K562 (cell line): ENCODE measurements around the gene NF1. TPM values are rescaled to one million over a fixed set of nuclear protein-coding genes. Genes with fewer than 3 reads are reported as not detected.
"Not testable (repeated sequence)": the region's sequence is repeated elsewhere in the genome, so short reads cannot be mapped to it uniquely, and the experiment has no call there.

Source experiments
- ATAC-seq: fragments of 200-7000 bp; cut with Tn5 transposase; 3 replicates; pipeline ENCODE4 v1.9.1; 2020; ENCODE audit warnings: moderate library complexity
- BruUV-seq: library from RNA; stranded (reverse); fragments of 400-500 nt; replicated peaks from 2 replicates; lab custom pipeline; 2021; lab: Mats Ljungman, UMichigan
- CTCF ChIA-PET: fragments of 300-600 bp; formaldehyde crosslinking; extraction: SDS; loops from one replicate; lab custom pipeline; 2021; ENCODE audit warnings: low intra/inter-chr PET ratio; lab: Yijun Ruan, JAX
- POLR2A ChIA-PET: fragments of 300-600, 350-650 bp; sonication (Branson Sonifier 250); formaldehyde crosslinking; extraction: SDS; loops from one replicate; lab custom pipeline; 2021; ENCODE audit warnings: antibody characterized with exemption, inconsistent platforms; lab: Yijun Ruan, JAX
- DNase-seq, 4 experiments: peaks; one replicate each; pipeline versions ENCODE4 v3.0.0 to v3.0.0-alpha.2; 2011 to 2018; ENCODE audit warnings: low spot score in 3 of 4, mixed read lengths in 3 of 4; ENCODE audit errors: extremely low read depth in 1 of 4
- FAIRE-seq: peaks from 2 replicates; lab custom pipeline; 2011; peaks lifted over from hg19 to GRCh38; lab: Jason Lieb, UNC
- H2AFZ ChIP-seq: 2 replicates; pipeline ENCODE4 v1.6.0; 2011; ENCODE audit warnings: low read depth, low read length, control low read depth, inconsistent platforms
- H3K27ac ChIP-seq: fragments of 200-600 bp; 3 replicates; pipeline ENCODE4 v1.8.0; 2011; ENCODE audit warnings: low read depth, mild to moderate bottlenecking, control low read depth, inconsistent platforms, low read length, moderate library complexity, mixed read lengths; ENCODE audit errors: extremely low read depth
- H3K27me3 ChIP-seq, 2 experiments: fragments of 300-600 bp in 1 of 2; 2 replicates in 1 of 2; 3 replicates in 1 of 2; pipeline versions ENCODE4 v1.6.0 to v1.8.0; 2011; ENCODE audit warnings: inconsistent platforms in 2 of 2, low read length in 2 of 2, mild to moderate bottlenecking in 1 of 2, mixed read lengths in 1 of 2, moderate library complexity in 1 of 2; ENCODE audit not compliant: control insufficient read depth in 2 of 2, insufficient read depth in 2 of 2
- H3K36me3 ChIP-seq: fragments of 300-600 bp; 3 replicates; pipeline ENCODE4 v1.8.0; 2011; ENCODE audit warnings: mild to moderate bottlenecking, low read length, inconsistent platforms; ENCODE audit not compliant: control insufficient read depth, insufficient read depth
- H3K4me1 ChIP-seq, 2 experiments: fragments of 200-600 bp in 1 of 2; replicated peaks in 1 of 2; 2 replicates in 1 of 2; 3 replicates in 1 of 2; pipeline versions ENCODE4 v1.5.1 to v1.8.0; 2011; ENCODE audit warnings: inconsistent platforms in 2 of 2, low read length in 2 of 2, mild to moderate bottlenecking in 1 of 2, mixed read lengths in 1 of 2, moderate library complexity in 1 of 2; ENCODE audit not compliant: control insufficient read depth in 2 of 2, insufficient read depth in 2 of 2
- H3K4me2 ChIP-seq: 2 replicates; pipeline ENCODE4 v1.6.1; 2011; ENCODE audit warnings: low read length, control low read depth, inconsistent platforms, mixed read lengths; ENCODE audit not compliant: insufficient read depth
- H3K4me3 ChIP-seq: fragments of 200-600 bp; sonication (generic), shearing (Covaris generic); 2 replicates; pipeline ENCODE4 v1.5.1; 2016; ENCODE audit warnings: control low read depth, inconsistent platforms
- H3K79me2 ChIP-seq: fragments of 200-600 bp; 3 replicates; pipeline ENCODE4 v1.8.0; 2011; ENCODE audit warnings: low read length, inconsistent platforms; ENCODE audit not compliant: control insufficient read depth, insufficient read depth
- H3K9ac ChIP-seq, 2 experiments: 2 replicates each; pipeline versions ENCODE4 v1.6.0 to v1.6.1; 2011; ENCODE audit warnings: low read depth in 2 of 2, low read length in 2 of 2, control low read depth in 1 of 2, inconsistent platforms in 1 of 2, mild to moderate bottlenecking in 1 of 2, mixed read lengths in 1 of 2; ENCODE audit not compliant: insufficient read depth in 1 of 2
- H3K9me1 ChIP-seq: one replicate; pipeline ENCODE4 v1.6.0; 2011; ENCODE audit warnings: inconsistent platforms, mild to moderate bottlenecking, low read length, moderate library complexity; ENCODE audit not compliant: control insufficient read depth, insufficient read depth
- H3K9me3 ChIP-seq: replicated peaks from 2 replicates; pipeline ENCODE4 v1.5.1; 2011; ENCODE audit warnings: low read depth, low read length, inconsistent platforms; ENCODE audit not compliant: control insufficient read depth, insufficient read depth
- H4K20me1 ChIP-seq: replicated peaks from 2 replicates; pipeline ENCODE4 v1.6.1; 2011; ENCODE audit warnings: low read length, inconsistent platforms, mixed read lengths; ENCODE audit not compliant: control insufficient read depth, insufficient read depth
- RAD21 ChIP-seq, 2 experiments: fragments of 250-450 bp in 1 of 2; fragments of 450-650 bp in 1 of 2; sonication (Bioruptor Pico) in 1 of 2; formaldehyde crosslinking in 1 of 2; IDR thresholded peaks in 1 of 2; conservative IDR thresholded peaks in 1 of 2; 2 replicates each; pipeline versions ENCODE4 v1.4.0 to v1.8.0; 2020 to 2022; ENCODE audit warnings: mild to moderate bottlenecking in 2 of 2, moderate library complexity in 1 of 2
- WGBS: fragments of 100-300 bp; shearing (Covaris generic); methylation state at CpG from one replicate; pipeline ENCODE4 v1.1.6; 2016; ENCODE audit warnings: low coverage, mixed read lengths; ENCODE audit not compliant: insufficient coverage; ENCODE audit errors: missing lambda C conversion rate; 5-methylcytosine and 5-hydroxymethylcytosine counted together
- in situ Hi-C: fragments of 300-500 bp; cut with MboI; formaldehyde crosslinking; loops from 4 replicates; pipeline ENCODE4 v1.15.0; 2018; ENCODE audit warnings: inconsistent platforms, mixed read lengths
- intact Hi-C: fragments of 100-400 bp; cut with micrococcal nuclease; formaldehyde crosslinking; loops from 2 replicates; pipeline ENCODE4 v1.14.2; 2022
- polyA plus RNA-seq, 8 experiments: library from polyadenylated mRNA; depleted of rRNA in 4 of 8; stranded (reverse) in 5 of 8; unstranded in 3 of 8; fragments of >200 nt; fragmentation: Nextera tagmentation in 2 of 8; fragmentation: Illumina TruSeq in 1 of 8; extraction: Ambion mirVana in 2 of 8; extraction: Trizol in 1 of 8; gene quantifications; 2 replicates each; pipeline versions ENCODE4 v1.2.1 to v1.2.3, GENCODE V29; 2011 to 2014; ENCODE audit warnings: inconsistent platforms in 1 of 8, missing spikeins in 1 of 8
- total RNA-seq, 7 experiments: library from RNA; depleted of rRNA in 6 of 7; stranded (reverse); fragments of >200 nt in 6 of 7; fragmentation: Illumina TruSeq in 2 of 7; extraction: Trizol in 2 of 7; gene quantifications; 2 replicates each; pipeline versions ENCODE4 v1.2.1 to v1.2.3, GENCODE V29; 2011 to 2021; ENCODE audit warnings: low replicate concordance in 1 of 7
- TF ChIP-seq, protein P1 (sequence below), 3 experiments: IDR thresholded peaks in 2 of 3; conservative IDR thresholded peaks in 1 of 3; 2 replicates each; pipeline ENCODE4 v1.5.1; 2011 to 2012; ENCODE audit warnings: low read length in 3 of 3, mild to moderate bottlenecking in 3 of 3, control low read depth in 2 of 3, improper control_type of control experiment in 1 of 3, inconsistent platforms in 1 of 3, low read depth in 1 of 3, mixed read lengths in 1 of 3, moderate library complexity in 1 of 3; ENCODE audit not compliant: insufficient read depth in 2 of 3

Gene NF1
- total and polyA plus RNA-seq, 9 of the 15 experiments (the other 6 are each of a cell fraction or from before 2014, with no cell fraction given), result 3.4 to 41.9 (median 24.3) TPM

DNA sequence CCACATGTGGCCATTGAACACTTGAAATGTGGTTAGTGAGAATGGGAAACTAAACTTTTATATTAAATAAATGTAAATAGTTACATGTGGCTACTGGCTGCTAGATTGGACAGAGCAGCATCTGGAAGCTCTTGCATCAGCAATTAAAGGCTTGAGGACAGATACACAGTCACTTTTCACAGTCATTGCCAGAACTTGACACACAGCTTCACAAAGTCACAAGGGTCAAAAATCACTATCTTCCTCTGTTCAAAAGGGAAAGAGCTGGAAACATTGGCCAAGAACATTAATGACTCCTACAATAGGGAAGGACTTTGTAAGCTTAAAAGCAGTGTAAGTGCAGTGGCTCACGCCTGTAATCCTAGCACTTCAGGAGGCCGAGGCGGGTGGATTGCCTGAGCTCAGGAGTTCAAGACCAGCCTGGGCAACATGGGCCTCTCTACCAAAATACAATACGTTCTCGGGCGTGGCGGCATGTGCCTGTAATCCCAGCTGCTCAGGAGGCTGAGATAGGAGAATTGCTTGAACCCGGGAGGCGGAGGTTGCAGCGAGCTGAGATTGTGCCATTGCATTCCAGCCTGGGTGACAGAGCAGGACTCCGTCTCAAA, 288.0 kb downstream of the NF1 start:
- POLR2A ChIA-PET, result interaction anchor here (0.6 to 1.8 kb wide), 2 partner anchors 27 to 251 kb away, joined by 3 to 4 read pairs; no protein-coding TSS in a partner anchor
- in situ Hi-C loops, result loop anchor here (10.0 kb wide), 1 partner anchor 368 kb away; no protein-coding TSS in a partner anchor

DNA sequence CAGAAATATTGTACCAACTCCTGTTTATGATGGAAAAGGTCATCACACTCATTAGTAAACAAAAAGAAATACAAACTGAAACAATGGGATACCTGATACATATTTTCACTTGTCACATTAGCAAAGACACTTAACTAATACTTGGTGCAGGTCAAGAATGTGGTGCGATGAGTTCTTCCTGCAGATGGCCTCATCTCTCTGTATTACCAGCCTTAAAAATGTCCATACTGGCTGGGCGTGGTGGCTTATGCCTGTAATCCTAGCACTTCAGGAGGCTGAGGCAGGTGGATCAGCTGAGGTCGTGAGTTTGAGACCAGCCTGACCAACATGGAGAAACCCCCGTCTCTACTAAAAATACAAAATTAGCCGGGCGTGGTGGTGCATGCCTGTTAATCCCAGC, 288.7 kb downstream of the NF1 start:
- H3K4me1 ChIP-seq, H3K79me2 ChIP-seq, H3K4me2 ChIP-seq, H3K36me3 ChIP-seq, intact Hi-C loops, H4K20me1 ChIP-seq, H3K27ac ChIP-seq, H3K9me3 ChIP-seq, H3K4me3 ChIP-seq, FAIRE-seq, H3K9me1 ChIP-seq, H3K27me3 ChIP-seq: not testable (repeated sequence)
- ATAC-seq, result peak; percentile 76
- in situ Hi-C loops, result loop anchor here (10.0 kb wide), 1 partner anchor 369 kb away; no protein-coding TSS in a partner anchor
- DNase-seq, result peak in 1 of 4 experiments; percentile 21
- 48% methylated on average over 5 of the region's 6 CpGs for WGBS
- TF ChIP-seq, protein P1, sequence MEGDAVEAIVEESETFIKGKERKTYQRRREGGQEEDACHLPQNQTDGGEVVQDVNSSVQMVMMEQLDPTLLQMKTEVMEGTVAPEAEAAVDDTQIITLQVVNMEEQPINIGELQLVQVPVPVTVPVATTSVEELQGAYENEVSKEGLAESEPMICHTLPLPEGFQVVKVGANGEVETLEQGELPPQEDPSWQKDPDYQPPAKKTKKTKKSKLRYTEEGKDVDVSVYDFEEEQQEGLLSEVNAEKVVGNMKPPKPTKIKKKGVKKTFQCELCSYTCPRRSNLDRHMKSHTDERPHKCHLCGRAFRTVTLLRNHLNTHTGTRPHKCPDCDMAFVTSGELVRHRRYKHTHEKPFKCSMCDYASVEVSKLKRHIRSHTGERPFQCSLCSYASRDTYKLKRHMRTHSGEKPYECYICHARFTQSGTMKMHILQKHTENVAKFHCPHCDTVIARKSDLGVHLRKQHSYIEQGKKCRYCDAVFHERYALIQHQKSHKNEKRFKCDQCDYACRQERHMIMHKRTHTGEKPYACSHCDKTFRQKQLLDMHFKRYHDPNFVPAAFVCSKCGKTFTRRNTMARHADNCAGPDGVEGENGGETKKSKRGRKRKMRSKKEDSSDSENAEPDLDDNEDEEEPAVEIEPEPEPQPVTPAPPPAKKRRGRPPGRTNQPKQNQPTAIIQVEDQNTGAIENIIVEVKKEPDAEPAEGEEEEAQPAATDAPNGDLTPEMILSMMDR (IDR thresholded peaks at IDR 0.05 in 2 of 3, conservative IDR thresholded peaks at IDR 0.05 in 1 of 3; ENCODE audit: insufficient read depth in 2 of 3, low read depth in 1 of 3, low read length in 3 of 3), result peak in 1 of 3 experiments; percentile 32; a peak in 1 of 6 replicates
- peak in 1 of 2 experiments; percentile 26; a peak in 1 of 4 replicates for TF ChIP-seq RAD21 (CRISPR knock-in tag; conservative IDR thresholded peaks at IDR 0.05 in 1 of 2, IDR thresholded peaks at IDR 0.05 in 1 of 2)
- TF ChIP-seq, all 486 proteins: peak for 2; not testable (repeated sequence) for 484
- BruUV-seq, H3K9ac ChIP-seq, H2AFZ ChIP-seq, CTCF ChIA-PET: not testable (repeated sequence)
- POLR2A ChIA-PET, result interaction anchor here (1.8 kb wide), 1 partner anchor 26 kb away, joined by 4 read pairs; no protein-coding TSS in a partner anchor

More for the DNA sequence above, 288.0 kb downstream of the NF1 start:
- H3K27ac ChIP-seq, H3K79me2 ChIP-seq, intact Hi-C loops, H3K9ac ChIP-seq, ATAC-seq, H3K4me1 ChIP-seq, H4K20me1 ChIP-seq, H2AFZ ChIP-seq, H3K4me3 ChIP-seq, FAIRE-seq, H3K4me2 ChIP-seq, H3K9me1 ChIP-seq, H3K9me3 ChIP-seq, H3K36me3 ChIP-seq, DNase-seq, CTCF ChIA-PET, BruUV-seq, H3K27me3 ChIP-seq: not testable (repeated sequence)
- 77% methylated on average over 9 of the region's 11 CpGs for WGBS
